Measurements from ENCODE around the gene MED15. TPM values are rescaled to one million over a fixed set of nuclear protein-coding genes. Genes with fewer than 3 reads are reported as not detected.

Gene MED15
- total RNA-seq, 4 donors from 2014 or later: 37.5 to 69.4 (median 52.7) TPM

- no peak for DNase-seq
- intact Hi-C loops (cut with DNase I; ENCODE audit: low total_unique reads): no loop called here
- TF ChIP-seq POLR2A (IDR thresholded peaks at IDR 0.05): no peak
- TF ChIP-seq CTCF (IDR thresholded peaks at IDR 0.05 in 4 of 5, conservative IDR thresholded peaks at IDR 0.05 in 1 of 5): no peak
- no peak for ATAC-seq
- Histone ChIP-seq H3K4me3 (no peak overlapping the region), H3K36me3 (no peaks in the 10 kb centered on the region), H3K9me3 (no peaks in the 10 kb centered on the region), H3K27me3 (no peaks in the 10 kb centered on the region), H3K4me1 (no peaks in the 10 kb centered on the region), H3K27ac (no peak overlapping the region)
- in situ Hi-C loops (cut with MboI; ENCODE audit: low sequenced_read_pairs in 4 of 4): no loop called here
Observed at GRCh38 chr22:20595461-20595860, 88.1 kb downstream of the MED15 start.

- Histone ChIP-seq H3K27ac (no peak overlapping the region), H3K4me1 (no peaks in the 10 kb centered on the region), H3K9me3 (no peaks in the 10 kb centered on the region), H3K27me3 (no peaks in the 10 kb centered on the region), H3K4me3 (no peak overlapping the region), H3K36me3 (no peaks in the 10 kb centered on the region)
- in situ Hi-C loops (cut with MboI; ENCODE audit: low sequenced_read_pairs in 4 of 4) (no loop called here), intact Hi-C loops (cut with DNase I; ENCODE audit: low total_unique reads) (no loop called here)
- ATAC-seq (no peak), DNase-seq (no peak)
- TF ChIP-seq POLR2A (IDR thresholded peaks at IDR 0.05) (no peak), CTCF (IDR thresholded peaks at IDR 0.05 in 4 of 5, conservative IDR thresholded peaks at IDR 0.05 in 1 of 5) (no peak)
Observed at GRCh38 chr22:20599117-20599516, 91.7 kb downstream of the MED15 start.

- no peaks in the 10 kb centered on the region for H3K9me3 ChIP-seq
- no peaks in the 10 kb centered on the region for H3K27me3 ChIP-seq
- intact Hi-C loops (cut with DNase I; ENCODE audit: low total_unique reads) (no loop called here), in situ Hi-C loops (cut with MboI; ENCODE audit: low sequenced_read_pairs in 4 of 4) (no loop called here)
- no peaks in the 10 kb centered on the region for H3K36me3 ChIP-seq
- ATAC-seq (no peak), DNase-seq (no peak)
- no peaks in the 10 kb centered on the region for H3K4me1 ChIP-seq
- TF ChIP-seq POLR2A (IDR thresholded peaks at IDR 0.05): no peak
- no peak for TF ChIP-seq CTCF (IDR thresholded peaks at IDR 0.05 in 4 of 5, conservative IDR thresholded peaks at IDR 0.05 in 1 of 5)
- H3K27ac ChIP-seq: no peak overlapping the region
- H3K4me3 ChIP-seq: no peak overlapping the region
Observed at GRCh38 chr22:20600137-20600673, 92.8 kb downstream of the MED15 start.

GRCh38 chr22:20601308-20601707 lies 93.9 kb downstream of the MED15 start:
- no peak overlapping the region for H3K27ac ChIP-seq
- no peaks in the 10 kb centered on the region for H3K9me3 ChIP-seq
- intact Hi-C loops (cut with DNase I; ENCODE audit: low total_unique reads): no loop called here
- no peaks in the 10 kb centered on the region for H3K27me3 ChIP-seq
- H3K4me3 ChIP-seq: no peak overlapping the region
- DNase-seq: no peak
- no peaks in the 10 kb centered on the region for H3K36me3 ChIP-seq
- no peak for TF ChIP-seq POLR2A (IDR thresholded peaks at IDR 0.05)
- TF ChIP-seq CTCF (IDR thresholded peaks at IDR 0.05 in 4 of 5, conservative IDR thresholded peaks at IDR 0.05 in 1 of 5): no peak
- ATAC-seq: no peak
- in situ Hi-C loops (cut with MboI; ENCODE audit: low sequenced_read_pairs in 4 of 4): no loop called here
- H3K4me1 ChIP-seq: no peaks in the 10 kb centered on the region

- in situ Hi-C loops (cut with MboI; ENCODE audit: low sequenced_read_pairs in 4 of 4): no loop called here
- no peak for TF ChIP-seq CTCF (IDR thresholded peaks at IDR 0.05 in 4 of 5, conservative IDR thresholded peaks at IDR 0.05 in 1 of 5)
- no peak for TF ChIP-seq POLR2A (IDR thresholded peaks at IDR 0.05)
Observed at GRCh38 chr22:20602609-20603164, 95.3 kb downstream of the MED15 start.

More at GRCh38 chr22:20602609-20603164, 95.3 kb downstream of the MED15 start:
- Histone ChIP-seq H3K27me3 (no peaks in the 10 kb centered on the region), H3K9me3 (no peaks in the 10 kb centered on the region), H3K36me3 (no peaks in the 10 kb centered on the region), H3K4me1 (no peaks in the 10 kb centered on the region), H3K27ac (no peak overlapping the region), H3K4me3 (no peak overlapping the region)
- ATAC-seq: no peak
- intact Hi-C loops (cut with DNase I; ENCODE audit: low total_unique reads): no loop called here
- DNase-seq: no peak

Data from gastrocnemius medialis (tissue), 4 donors.